Mammary epithelial cell (primary cell): ENCODE results near the gene PPIL6.

Source experiments
- CTCF ChIP-seq, 2 donors: IDR thresholded peaks in 1 of 2; conservative IDR thresholded peaks in 1 of 2; 2 replicates each; pipeline ENCODE4 v1.5.1; 2011 to 2012; ENCODE audit warnings: inconsistent platforms in 2 of 2, low read length in 2 of 2, mild to moderate bottlenecking in 2 of 2, control low read depth in 1 of 2, low read depth in 1 of 2; ENCODE audit not compliant: insufficient read depth in 1 of 2; ENCODE audit errors: extremely low read depth in 1 of 2
- EZH2 ChIP-seq: IDR thresholded peaks from 2 replicates; pipeline ENCODE4 v1.6.1; 2012; ENCODE audit warnings: low read length, inconsistent platforms, borderline replicate concordance

DNA sequence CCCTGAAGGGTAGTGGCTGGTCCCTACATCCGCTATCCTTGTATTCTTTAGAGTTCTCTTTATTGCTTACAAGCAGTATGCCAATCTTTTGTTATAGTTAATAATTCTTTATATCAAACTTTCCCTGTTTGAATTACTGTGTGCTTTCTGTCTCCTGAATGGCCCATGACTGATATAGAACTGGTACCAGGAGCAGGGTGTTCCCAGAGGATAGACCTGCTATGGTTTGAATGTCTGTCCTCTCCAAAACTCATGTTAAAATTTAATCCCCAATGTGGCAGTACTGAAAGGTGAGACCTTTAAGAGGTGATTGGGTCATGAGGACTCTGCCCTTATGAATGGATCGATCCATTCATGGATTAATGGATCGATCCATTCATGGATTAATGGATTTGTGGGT lies 84.2 kb downstream of the PPIL6 start:
- no peak for TF ChIP-seq CTCF (conservative IDR thresholded peaks at IDR 0.05 in 1 of 2, IDR thresholded peaks at IDR 0.05 in 1 of 2; ENCODE audit: extremely low read depth in 1 of 2, insufficient read depth in 1 of 2, low read depth in 1 of 2, low read length in 2 of 2)
- TF ChIP-seq EZH2 = no peak
